Thyroid gland (tissue), 4 donors: ENCODE measurements around the gene TMEM256. TPM values are rescaled to one million over a fixed set of nuclear protein-coding genes. Genes with fewer than 3 reads are reported as not detected.

Experiments used
- DNase-seq, 2 donors: peaks; one replicate each; pipeline ENCODE4 v3.0.0-alpha.2; 2019
- H3K27ac ChIP-seq, 3 donors: fragments of 200-600 bp; sonication (generic); 1 replicate in 2 of 3; 2 replicates in 1 of 3; pipeline ENCODE4 v1.5.1; 2016 to 2019; ENCODE audit warnings: mild to moderate bottlenecking in 1 of 3, moderate library complexity in 1 of 3
- H3K27me3 ChIP-seq: fragments of 200-600 bp; sonication (generic); one replicate; pipeline ENCODE4 v1.5.1; 2019
- H3K36me3 ChIP-seq, 2 donors: fragments of 200-600 bp; sonication (generic); one replicate each; pipeline ENCODE4 v1.5.1; 2016 to 2019
- H3K4me1 ChIP-seq, 2 donors: fragments of 200-600 bp; sonication (generic); one replicate each; pipeline ENCODE4 v1.5.1; 2017 to 2019
- H3K4me3 ChIP-seq, 3 donors: fragments of 200-600 bp; sonication (generic); replicated peaks in 1 of 3; 1 replicate in 2 of 3; 2 replicates in 1 of 3; pipeline ENCODE4 v1.5.1; 2016; ENCODE audit warnings: mild to moderate bottlenecking in 1 of 3
- H3K9me3 ChIP-seq: fragments of 200-600 bp; sonication (generic); one replicate; pipeline ENCODE4 v1.5.1; 2017
- POLR2A ChIP-seq, 2 donors: fragments of 450-650 bp; IDR thresholded peaks; one replicate each; pipeline ENCODE4 v1.6.1; 2017; ENCODE audit warnings: antibody characterized with exemption in 2 of 2, mild to moderate bottlenecking in 2 of 2, moderate library complexity in 1 of 2
- WGBS, 2 donors: methylation state at CpG; one replicate each; pipeline ENCODE4 v1.1.5; 2017; 5-methylcytosine and 5-hydroxymethylcytosine counted together
- intact Hi-C: fragments of 100-400 bp; cut with DNase I; formaldehyde crosslinking; loops from one replicate; pipeline ENCODE4 v1.15.1; 2023
- total RNA-seq, 4 donors: library from RNA; depleted of rRNA; stranded (reverse); fragments of >200 nt; gene quantifications; one replicate each; pipeline ENCODE4 v1.2.3, GENCODE V29; 2016
- TF ChIP-seq, protein P1 (sequence below), 6 experiments: fragments of 200-600 bp in 3 of 6; fragments of 450-650 bp in 3 of 6; sonication (generic) in 3 of 6; IDR thresholded peaks; one replicate each; pipeline ENCODE4 v1.5.1; 2016 to 2019; ENCODE audit warnings: antibody characterized with exemption in 6 of 6, mild to moderate bottlenecking in 2 of 6, inconsistent platforms in 1 of 6, moderate library complexity in 1 of 6

Gene TMEM256
- total RNA-seq, 4 donors from 2014 or later = 27.8 to 133 (median 35.2) TPM

DNA sequence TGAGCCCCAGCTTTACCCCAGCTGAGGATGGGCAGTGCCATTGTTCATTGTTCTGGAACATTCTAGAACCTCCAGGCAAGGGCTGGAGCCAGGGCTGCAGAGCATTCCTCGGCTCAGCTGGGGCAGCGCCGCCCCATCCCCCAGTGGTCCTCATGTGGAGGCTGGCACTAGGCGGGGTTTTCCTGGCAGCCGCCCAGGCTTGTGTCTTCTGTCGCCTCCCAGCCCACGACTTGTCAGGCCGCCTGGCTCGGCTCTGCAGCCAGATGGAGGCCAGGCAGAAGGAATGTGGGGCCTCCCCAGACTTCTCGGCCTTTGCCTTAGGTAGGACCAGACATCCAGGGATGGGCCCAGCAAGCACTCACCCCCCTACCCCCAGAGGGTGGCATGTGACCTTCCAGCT, 48.8 kb downstream of the TMEM256 start, which contains the start of gene TMEM95:
Gene TMEM95, plus strand, starts transcription at position 104 of the 400 bp plus-strand sequence. Its CDS starts 49 bp downstream, at position 153.
- WGBS, 2 donors = 66 to 67% methylated on average over 8 to 10 of the region's 10 CpGs
- Histone ChIP-seq H3K27ac (peak within 1 kb of the TSS in 2 of 3 donors; percentile 24 to 31), H3K27me3 (no peaks in the 10 kb centered on the region), H3K4me3 (no peak within 1 kb of the TSS), H3K4me1 (peaks cover 13 to 40% of the 10 kb centered on the region in 2 donors), H3K9me3 (no peaks in the 10 kb centered on the region), H3K36me3 (no peaks in the 10 kb centered on the region)
- intact Hi-C loops = loop anchor here (5.0 to 10.0 kb wide), 2 partner anchors 130 to 207 kb away; partner anchors contain the start of genes POLR2A, SENP3 and SLC35G6
- TF ChIP-seq, protein P1, sequence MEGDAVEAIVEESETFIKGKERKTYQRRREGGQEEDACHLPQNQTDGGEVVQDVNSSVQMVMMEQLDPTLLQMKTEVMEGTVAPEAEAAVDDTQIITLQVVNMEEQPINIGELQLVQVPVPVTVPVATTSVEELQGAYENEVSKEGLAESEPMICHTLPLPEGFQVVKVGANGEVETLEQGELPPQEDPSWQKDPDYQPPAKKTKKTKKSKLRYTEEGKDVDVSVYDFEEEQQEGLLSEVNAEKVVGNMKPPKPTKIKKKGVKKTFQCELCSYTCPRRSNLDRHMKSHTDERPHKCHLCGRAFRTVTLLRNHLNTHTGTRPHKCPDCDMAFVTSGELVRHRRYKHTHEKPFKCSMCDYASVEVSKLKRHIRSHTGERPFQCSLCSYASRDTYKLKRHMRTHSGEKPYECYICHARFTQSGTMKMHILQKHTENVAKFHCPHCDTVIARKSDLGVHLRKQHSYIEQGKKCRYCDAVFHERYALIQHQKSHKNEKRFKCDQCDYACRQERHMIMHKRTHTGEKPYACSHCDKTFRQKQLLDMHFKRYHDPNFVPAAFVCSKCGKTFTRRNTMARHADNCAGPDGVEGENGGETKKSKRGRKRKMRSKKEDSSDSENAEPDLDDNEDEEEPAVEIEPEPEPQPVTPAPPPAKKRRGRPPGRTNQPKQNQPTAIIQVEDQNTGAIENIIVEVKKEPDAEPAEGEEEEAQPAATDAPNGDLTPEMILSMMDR (IDR thresholded peaks at IDR 0.05) = no peak
- TF ChIP-seq POLR2A (IDR thresholded peaks at IDR 0.05) = no peak
- peak; percentile 52 to 54 for DNase-seq

DNA sequence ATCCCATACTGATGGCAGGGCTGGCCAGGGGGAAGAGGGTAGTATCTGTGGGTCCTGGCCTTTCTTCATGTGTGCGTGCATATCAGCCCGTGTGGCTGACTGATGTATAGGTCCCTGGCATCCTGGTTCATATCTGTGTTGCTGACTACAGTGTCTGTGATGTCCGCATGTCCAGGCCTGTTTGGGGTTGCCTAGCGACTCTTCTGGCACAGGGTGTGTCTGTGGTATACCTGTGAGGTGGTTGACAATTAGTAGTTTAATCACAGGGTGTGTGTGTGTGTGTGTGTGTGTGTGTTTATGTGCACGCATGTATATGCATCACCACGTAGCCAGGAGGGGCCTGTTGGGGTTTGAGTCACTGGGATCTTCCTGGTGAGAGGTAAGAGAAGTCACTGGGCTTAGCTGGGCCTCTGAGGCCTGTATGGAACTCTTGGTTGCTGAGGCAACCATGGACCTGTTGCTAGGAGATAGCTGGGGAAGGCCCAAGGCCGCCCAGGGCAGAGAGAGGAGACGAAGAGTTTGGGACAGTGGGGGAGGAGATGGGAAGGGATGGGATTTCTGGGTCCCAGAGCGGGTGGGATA, 49.5 kb downstream of the TMEM256 start:
- peaks cover 19 to 47% of the 10 kb centered on the region in 2 donors for H3K4me1 ChIP-seq
- intact Hi-C loops = loop anchor here (5.0 to 10.0 kb wide), 2 partner anchors 83 to 130 kb away; partner anchors contain the start of genes FGF11, POLR2A, SLC35G6 and TMEM102
- no peak for DNase-seq
- no peak overlapping the region for H3K4me3 ChIP-seq
- no peaks in the 10 kb centered on the region for H3K27me3 ChIP-seq
- TF ChIP-seq, protein P1 (IDR thresholded peaks at IDR 0.05) = no peak
- no peak for TF ChIP-seq POLR2A (IDR thresholded peaks at IDR 0.05)
- WGBS, 2 donors = 85 to 90% methylated on average over 9 of the region's 9 CpGs
- H3K27ac ChIP-seq = peak overlapping the region in 1 of 3 donors; percentile 31
- H3K36me3 ChIP-seq = no peaks in the 10 kb centered on the region
- H3K9me3 ChIP-seq = no peaks in the 10 kb centered on the region

Other genes with a start within 250 kb of the TMEM256 start
- 1 to 10 TPM in 3 of 4 donors, not detected in 1; 3.0 to 6.5 (median 3.3) TPM for gene ASGR1, start 224.7 kb downstream of the TMEM256 start, total RNA-seq
- 10 to 100 TPM in 2 of 4 donors, 1 to 10 TPM in 2; 6.8 to 21.5 (median 12.4) TPM for gene DLG4, start 184.3 kb downstream of the TMEM256 start, total RNA-seq
- 1,000 to 10,000 TPM in 1 of 4 donors, 100 to 1,000 TPM in 3; 581 to 1,743 (median 795) TPM for gene ACADVL, start 184.2 kb downstream of the TMEM256 start, total RNA-seq
- 10 to 100 TPM; 45.3 to 68.6 (median 49.0) TPM for gene DVL2, start 169.6 kb downstream of the TMEM256 start, total RNA-seq
- gene PHF23, start 164.6 kb downstream of the TMEM256 start, total RNA-seq = 10 to 100 TPM; 19.8 to 39.5 (median 35.8) TPM
- 100 to 1,000 TPM; 112 to 840 (median 273) TPM for gene GABARAP, start 161.6 kb downstream of the TMEM256 start, total RNA-seq
- 10 to 100 TPM; 35.1 to 70.4 (median 48.4) TPM for gene CTDNEP1, start 152.4 kb downstream of the TMEM256 start, total RNA-seq
- 10 to 100 TPM; 27.4 to 49.0 (median 33.0) TPM for gene ELP5, start 151.9 kb downstream of the TMEM256 start, total RNA-seq
- 100 to 1,000 TPM; 108 to 161 (median 144) TPM for gene CLDN7, start 141.6 kb downstream of the TMEM256 start, total RNA-seq
- 10 to 100 TPM in 1 of 4 donors, 1 to 10 TPM in 3; 2.5 to 14.6 (median 3.9) TPM for gene SLC2A4, start 122.4 kb downstream of the TMEM256 start, total RNA-seq
- gene YBX2, start 109.5 kb downstream of the TMEM256 start, total RNA-seq = 1 to 10 TPM; 1.2 to 4.1 (median 2.1) TPM
- 100 to 1,000 TPM; 135 to 210 (median 144) TPM for gene EIF5A, start 96.5 kb downstream of the TMEM256 start, total RNA-seq
- gene GPS2, start 88.7 kb downstream of the TMEM256 start, total RNA-seq = 100 to 1,000 TPM in 2 of 4 donors, 10 to 100 TPM in 2; 69.5 to 130 (median 100) TPM
- 10 to 100 TPM; 18.5 to 32.8 (median 22.5) TPM for gene NEURL4, start 74.8 kb downstream of the TMEM256 start, total RNA-seq
- 1 to 10 TPM in 3 of 4 donors, under 1 TPM in 1; 0.89 to 7.1 (median 3.8) TPM for gene ACAP1, start 67.6 kb downstream of the TMEM256 start, total RNA-seq
- gene KCTD11, start 51.9 kb downstream of the TMEM256 start, total RNA-seq = 10 to 100 TPM in 3 of 4 donors, 1 to 10 TPM in 1; 6.6 to 20.4 (median 18.7) TPM
- gene TMEM95, start 48.9 kb downstream of the TMEM256 start, total RNA-seq = not detected
- 10 to 100 TPM; 11.0 to 30.2 (median 15.9) TPM for gene TNK1, start 23.0 kb downstream of the TMEM256 start, total RNA-seq
- 10 to 100 TPM; 18.3 to 21.6 (median 19.9) TPM for gene PLSCR3, start 9.6 kb downstream of the TMEM256 start, total RNA-seq
- gene NLGN2, start 3.7 kb upstream of the TMEM256 start, total RNA-seq = 1 to 10 TPM; 2.2 to 6.3 (median 4.7) TPM
- gene SPEM1, start 16.2 kb upstream of the TMEM256 start, total RNA-seq = not detected
- gene SPEM2, start 21.5 kb upstream of the TMEM256 start, total RNA-seq = under 1 TPM in 1 of 4 donors, not detected in 3; 0.40 TPM
- not detected for gene SPEM3, start 24.8 kb upstream of the TMEM256 start, total RNA-seq
- gene TMEM102, start 31.3 kb upstream of the TMEM256 start, total RNA-seq = 10 to 100 TPM; 11.3 to 19.4 (median 16.4) TPM
- gene FGF11, start 35.4 kb upstream of the TMEM256 start, total RNA-seq = 10 to 100 TPM in 3 of 4 donors, 1 to 10 TPM in 1; 4.3 to 12.1 (median 10.5) TPM
- gene CHRNB1, start 41.0 kb upstream of the TMEM256 start, total RNA-seq = 10 to 100 TPM; 13.4 to 29.2 (median 19.8) TPM
- 10 to 100 TPM; 58.5 to 85.2 (median 79.9) TPM for gene ZBTB4, start 75.5 kb upstream of the TMEM256 start, total RNA-seq
- not detected for gene SLC35G6, start 77.3 kb upstream of the TMEM256 start, total RNA-seq
- 100 to 1,000 TPM in 2 of 4 donors, 10 to 100 TPM in 2; 47.6 to 125 (median 82.2) TPM for gene POLR2A, start 80.3 kb upstream of the TMEM256 start, total RNA-seq
- gene TNFSF12, start 145.0 kb upstream of the TMEM256 start, total RNA-seq = 10 to 100 TPM; 17.9 to 39.9 (median 30.8) TPM
- gene TNFSF13, start 154.7 kb upstream of the TMEM256 start, total RNA-seq = 10 to 100 TPM; 11.7 to 32.2 (median 24.8) TPM
- 10 to 100 TPM; 62.4 to 73.3 (median 66.3) TPM for gene SENP3, start 157.8 kb upstream of the TMEM256 start, total RNA-seq
- 10 to 100 TPM; 13.6 to 52.0 (median 21.5) TPM for gene CD68, start 175.5 kb upstream of the TMEM256 start, total RNA-seq
- gene MPDU1, start 179.8 kb upstream of the TMEM256 start, total RNA-seq = 100 to 1,000 TPM in 3 of 4 donors, 10 to 100 TPM in 1; 88.8 to 250 (median 164) TPM
- 1 to 10 TPM in 1 of 4 donors, under 1 TPM in 1, not detected in 2; 0.67 to 3.1 TPM for gene SOX15, start 186.0 kb upstream of the TMEM256 start, total RNA-seq
- 10 to 100 TPM; 27.6 to 37.5 (median 28.6) TPM for gene FXR2, start 210.8 kb upstream of the TMEM256 start, total RNA-seq
- 10 to 100 TPM; 59.5 to 74.2 (median 61.9) TPM for gene SAT2, start 223.7 kb upstream of the TMEM256 start, total RNA-seq
- gene SHBG, start 226.0 kb upstream of the TMEM256 start, total RNA-seq = under 1 TPM in 1 of 4 donors, not detected in 3; 0.83 TPM
- 1 to 10 TPM in 2 of 4 donors, under 1 TPM in 2; 0.40 to 1.7 (median 0.90) TPM for gene ATP1B2, start 246.8 kb upstream of the TMEM256 start, total RNA-seq